ENCODE results near the gene TMEM120B. TPM values are rescaled to one million over a fixed set of nuclear protein-coding genes. Genes with fewer than 3 reads are reported as not detected.

Gene TMEM120B
- total and polyA plus RNA-seq, 2 of the 13 experiments (the other 11 are each of a cell fraction or from before 2014, with no cell fraction given), result 7.1 to 12.9 TPM

DNA sequence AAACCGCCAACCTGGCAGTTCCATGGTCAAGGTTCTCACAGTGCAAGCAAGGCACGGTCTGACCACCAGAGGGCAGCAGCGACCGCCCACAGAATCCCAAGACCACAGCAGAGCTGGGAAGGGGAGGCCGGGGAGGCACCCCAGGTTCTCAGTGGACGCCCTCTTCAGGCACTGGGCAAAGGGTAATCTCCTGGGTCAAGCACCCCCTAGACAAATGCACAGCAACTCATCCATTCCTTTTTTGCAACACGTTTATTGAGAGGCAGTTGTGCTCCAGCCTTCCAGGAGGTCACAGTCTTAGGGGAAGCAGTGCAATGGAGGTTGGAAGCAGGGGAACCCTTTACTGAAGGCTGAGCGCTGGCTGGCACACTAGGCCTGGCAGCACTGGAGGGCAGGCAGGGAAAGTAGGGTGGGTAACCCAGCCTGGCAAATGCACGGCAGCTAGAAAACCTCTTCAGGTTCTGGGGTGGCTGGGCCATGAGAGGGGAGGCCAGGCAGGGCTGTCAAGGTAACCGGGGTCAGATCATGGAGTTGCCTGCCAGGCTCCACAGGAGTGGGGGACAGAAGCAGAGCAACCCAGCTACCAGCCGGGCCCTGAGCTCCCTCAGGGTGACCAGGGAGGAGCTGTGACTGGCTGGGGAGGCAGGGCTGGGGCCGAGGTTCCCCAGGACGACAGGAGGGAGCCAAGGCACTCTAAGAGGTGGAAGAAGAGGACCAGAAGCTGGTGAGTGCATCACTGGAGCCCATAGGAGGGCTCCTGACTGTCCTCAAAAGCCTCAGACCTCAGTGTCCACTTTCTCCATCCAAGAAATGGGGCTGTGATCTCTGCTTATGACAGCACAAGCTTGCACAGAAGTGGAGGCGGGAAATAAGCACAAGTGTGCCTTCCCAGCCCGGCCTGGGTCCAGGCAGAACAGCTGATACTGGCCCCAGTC, 82.7 kb downstream of the TMEM120B start (continued):
- TF ChIP-seq, protein P1, sequence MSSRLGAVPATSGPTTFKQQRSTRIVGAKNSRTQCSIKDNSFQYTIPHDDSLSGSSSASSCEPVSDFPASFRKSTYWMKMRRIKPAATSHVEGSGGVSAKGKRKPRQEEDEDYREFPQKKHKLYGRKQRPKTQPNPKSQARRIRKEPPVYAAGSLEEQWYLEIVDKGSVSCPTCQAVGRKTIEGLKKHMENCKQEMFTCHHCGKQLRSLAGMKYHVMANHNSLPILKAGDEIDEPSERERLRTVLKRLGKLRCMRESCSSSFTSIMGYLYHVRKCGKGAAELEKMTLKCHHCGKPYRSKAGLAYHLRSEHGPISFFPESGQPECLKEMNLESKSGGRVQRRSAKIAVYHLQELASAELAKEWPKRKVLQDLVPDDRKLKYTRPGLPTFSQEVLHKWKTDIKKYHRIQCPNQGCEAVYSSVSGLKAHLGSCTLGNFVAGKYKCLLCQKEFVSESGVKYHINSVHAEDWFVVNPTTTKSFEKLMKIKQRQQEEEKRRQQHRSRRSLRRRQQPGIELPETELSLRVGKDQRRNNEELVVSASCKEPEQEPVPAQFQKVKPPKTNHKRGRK (CRISPR knock-in tag; IDR thresholded peaks at IDR 0.05), result no peak
- TF ChIP-seq CCAR2 (optimal IDR thresholded peaks at IDR 0.05; ENCODE audit: low read depth, low read length) (no peak), ZNF230 (CRISPR knock-in tag; IDR thresholded peaks at IDR 0.05) (no peak), ZNF550 (CRISPR knock-in tag; IDR thresholded peaks at IDR 0.05; ENCODE audit: borderline replicate concordance) (no peak), ATF1 (CRISPR knock-in tag; IDR thresholded peaks at IDR 0.05) (no peak), SMARCE1 (IDR thresholded peaks at IDR 0.05; ENCODE audit: borderline replicate concordance) (no peak), CAMTA2 (CRISPR knock-in tag; IDR thresholded peaks at IDR 0.05; ENCODE audit: borderline replicate concordance) (no peak), RNF219 (CRISPR knock-in tag; IDR thresholded peaks at IDR 0.05) (no peak), ZNF160 (CRISPR knock-in tag; IDR thresholded peaks at IDR 0.05) (0 out of 2 replicates have a peak, but pooled peaks have one; percentile 56), U2AF1 (optimal IDR thresholded peaks at IDR 0.05; ENCODE audit: low read depth, low read length) (no peak), HMGA1 (CRISPR knock-in tag; conservative IDR thresholded peaks at IDR 0.05) (no peak), ZNF232 (CRISPR knock-in tag; IDR thresholded peaks at IDR 0.05; ENCODE audit: borderline replicate concordance) (no peak), SYNCRIP (IDR thresholded peaks at IDR 0.05; ENCODE audit: insufficient read depth, low read depth, low read length) (no peak), THAP9 (CRISPR knock-in tag; IDR thresholded peaks at IDR 0.05; ENCODE audit: borderline replicate concordance) (no peak), ZNF891 (CRISPR knock-in tag; IDR thresholded peaks at IDR 0.05) (no peak; the same call in 1 of the 2 replicates), TEAD3 (CRISPR knock-in tag; optimal IDR thresholded peaks at IDR 0.05; ENCODE audit: borderline replicate concordance) (peak; percentile 51), NFKB2 (CRISPR knock-in tag; IDR thresholded peaks at IDR 0.05; ENCODE audit: borderline replicate concordance) (peak; percentile 34; the same call in 1 of the 2 replicates), ZNF496 (CRISPR knock-in tag; IDR thresholded peaks at IDR 0.05; ENCODE audit: insufficient replicate concordance) (no peak)
- TF ChIP-seq, protein P2, sequence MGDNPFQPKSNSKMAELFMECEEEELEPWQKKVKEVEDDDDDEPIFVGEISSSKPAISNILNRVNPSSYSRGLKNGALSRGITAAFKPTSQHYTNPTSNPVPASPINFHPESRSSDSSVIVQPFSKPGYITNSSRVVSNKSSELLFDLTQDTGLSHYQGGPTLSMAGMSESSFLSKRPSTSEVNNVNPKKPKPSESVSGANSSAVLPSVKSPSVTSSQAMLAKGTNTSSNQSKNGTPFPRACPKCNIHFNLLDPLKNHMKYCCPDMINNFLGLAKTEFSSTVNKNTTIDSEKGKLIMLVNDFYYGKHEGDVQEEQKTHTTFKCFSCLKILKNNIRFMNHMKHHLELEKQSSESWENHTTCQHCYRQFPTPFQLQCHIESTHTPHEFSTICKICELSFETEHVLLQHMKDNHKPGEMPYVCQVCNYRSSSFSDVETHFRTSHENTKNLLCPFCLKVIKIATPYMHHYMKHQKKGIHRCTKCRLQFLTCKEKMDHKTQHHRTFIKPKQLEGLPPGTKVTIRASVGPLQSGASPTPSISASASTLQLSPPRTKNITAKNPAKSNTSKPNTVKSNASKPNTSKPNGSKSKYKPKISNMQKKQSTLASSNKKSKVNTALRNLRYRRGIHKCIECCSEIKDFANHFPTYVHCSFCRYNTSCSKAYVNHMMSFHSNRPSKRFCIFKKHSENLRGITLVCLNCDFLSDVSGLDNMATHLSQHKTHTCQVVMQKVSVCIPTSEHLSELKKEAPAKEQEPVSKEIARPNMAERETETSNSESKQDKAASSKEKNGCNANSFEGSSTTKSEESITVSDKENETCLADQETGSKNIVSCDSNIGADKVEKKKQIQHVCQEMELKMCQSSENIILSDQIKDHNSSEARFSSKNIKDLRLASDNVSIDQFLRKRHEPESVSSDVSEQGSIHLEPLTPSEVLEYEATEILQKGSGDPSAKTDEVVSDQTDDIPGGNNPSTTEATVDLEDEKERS (CRISPR knock-in tag; IDR thresholded peaks at IDR 0.05), result no peak
